ENCODE data around the gene HIVEP3.

The HIVEP3 gene

GRCh38 chr1:41723786-41724185 lies 194.9 kb downstream of the HIVEP3 start:
- DNase-seq (ENCODE audit: low read depth): no peak
- no peak overlapping the region for H3K4me3 ChIP-seq (ENCODE audit: low read length)
- TF ChIP-seq CTCF (conservative IDR thresholded peaks at IDR 0.05; ENCODE audit: low read length): no peak

- H3K4me3 ChIP-seq (ENCODE audit: low read length): no peak overlapping the region
- no peak for TF ChIP-seq CTCF (conservative IDR thresholded peaks at IDR 0.05; ENCODE audit: low read length)
- DNase-seq (ENCODE audit: low read depth): no peak
Observed at GRCh38 chr1:41722184-41722583, 196.5 kb downstream of the HIVEP3 start.

- H3K4me3 ChIP-seq (ENCODE audit: low read length): no peak overlapping the region
- no peak for TF ChIP-seq CTCF (conservative IDR thresholded peaks at IDR 0.05; ENCODE audit: low read length)
- no peak for DNase-seq (ENCODE audit: low read depth)
Observed at GRCh38 chr1:41720861-41721410, 197.8 kb downstream of the HIVEP3 start.

GRCh38 chr1:41719590-41719989 lies 199.1 kb downstream of the HIVEP3 start:
- no peak overlapping the region for H3K4me3 ChIP-seq (ENCODE audit: low read length)
- no peak for DNase-seq (ENCODE audit: low read depth)
- TF ChIP-seq CTCF (conservative IDR thresholded peaks at IDR 0.05; ENCODE audit: low read length): no peak

- H3K4me3 ChIP-seq (ENCODE audit: low read length): no peak overlapping the region
- no peak for TF ChIP-seq CTCF (conservative IDR thresholded peaks at IDR 0.05; ENCODE audit: low read length)
- no peak for DNase-seq (ENCODE audit: low read depth)
Observed at GRCh38 chr1:41719128-41719527, 199.6 kb downstream of the HIVEP3 start.

- no peak for TF ChIP-seq CTCF (conservative IDR thresholded peaks at IDR 0.05; ENCODE audit: low read length)
- DNase-seq (ENCODE audit: low read depth): no peak
- H3K4me3 ChIP-seq (ENCODE audit: low read length): no peak overlapping the region
Observed at GRCh38 chr1:41718497-41718896, 200.2 kb downstream of the HIVEP3 start.

GRCh38 chr1:41716188-41717130 lies 202.3 kb downstream of the HIVEP3 start:
- H3K4me3 ChIP-seq (ENCODE audit: low read length): no peak overlapping the region
- no peak for DNase-seq (ENCODE audit: low read depth)
- no peak for TF ChIP-seq CTCF (conservative IDR thresholded peaks at IDR 0.05; ENCODE audit: low read length)

Data from AG10803 (cell line).